PFSK-1 (cell line): ENCODE data around the gene FRMD3.

Source experiments
- POLR2AphosphoS5 ChIP-seq: IDR thresholded peaks from 2 replicates; pipeline ENCODE4 v1.6.1; 2012; ENCODE audit warnings: low read depth, mild to moderate bottlenecking, control low read depth, low read length, moderate library complexity
- SIN3A ChIP-seq: IDR thresholded peaks from 2 replicates; pipeline ENCODE4 v1.6.1; 2012; ENCODE audit warnings: mild to moderate bottlenecking, low read length, moderate library complexity, borderline replicate concordance; ENCODE audit not compliant: insufficient read depth

DNA sequence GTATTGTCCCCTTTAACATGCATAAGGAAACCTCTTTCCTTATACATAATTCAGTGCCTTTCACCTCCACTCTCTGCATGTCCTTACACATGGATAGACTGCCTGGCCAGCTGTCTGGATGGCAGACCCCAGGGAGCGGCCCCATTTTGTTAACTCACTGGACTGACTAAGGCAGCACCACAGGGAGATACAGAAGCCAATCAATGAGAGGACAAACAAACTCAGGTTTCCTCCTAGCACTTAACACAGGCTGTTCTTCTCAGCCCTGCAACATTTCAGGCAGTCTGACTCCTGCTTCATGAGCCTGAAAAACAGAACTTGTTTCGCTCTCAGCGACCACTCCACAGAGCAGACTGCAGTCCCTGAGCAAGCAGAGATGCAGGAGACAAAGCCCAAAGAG lies 339.8 kb downstream of the FRMD3 start:
- no peak for TF ChIP-seq POLR2AphosphoS5
- no peak for TF ChIP-seq SIN3A
